HG02571 (cell line): ENCODE results near the gene TRIM41.
"Not testable (repeated sequence)": the region's sequence is repeated elsewhere in the genome, so short reads cannot be mapped to it uniquely, and the experiment has no call there.

ENCODE experiments used
- ATAC-seq: cut with Tn5 transposase; IDR thresholded peaks from one replicate; pipeline ENCODE4 v1.9.1; 2021; ENCODE audit warnings: mild to moderate bottlenecking, moderate library complexity; ENCODE audit not compliant: unreplicated experiment

Gene TRIM41

DNA sequence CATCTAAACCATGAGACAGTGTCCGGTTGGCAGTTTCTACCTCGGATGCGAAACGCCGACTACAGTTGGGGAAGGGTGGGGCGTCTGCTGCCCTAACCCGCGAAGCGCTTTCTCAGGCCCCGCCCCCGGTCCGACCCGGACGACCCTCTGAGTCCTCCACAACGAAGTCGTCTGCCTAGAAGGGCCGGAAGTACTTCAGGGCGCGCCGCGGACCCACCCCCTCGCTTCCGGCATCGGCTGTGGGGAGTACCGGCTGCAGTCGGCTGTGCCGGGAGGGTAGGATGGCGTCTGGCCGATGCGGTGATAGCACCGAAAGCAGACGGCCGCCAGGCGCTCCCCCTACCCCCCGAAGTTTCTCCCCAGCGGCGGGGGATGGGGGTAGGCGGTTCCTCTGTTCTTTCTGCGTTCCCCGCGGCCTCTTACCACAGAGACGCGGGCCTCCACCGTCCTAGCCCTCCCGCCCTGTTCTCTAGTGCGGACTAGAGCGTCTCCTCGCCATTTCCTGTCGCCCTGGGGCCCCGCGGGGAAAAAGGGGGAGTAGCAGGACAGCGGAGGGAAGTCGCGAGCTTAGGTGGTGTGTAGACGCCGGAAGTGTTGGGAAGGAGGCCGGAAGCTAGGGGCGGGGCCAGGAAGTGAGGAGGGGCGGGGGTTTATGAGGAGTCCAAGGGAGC, at the start of gene TRIM41:
TRIM41 (plus strand) TSS at position 224 of the 671 bp plus-strand sequence. CDS start 719 bp downstream, outside the sequence.
- ATAC-seq, result peak; percentile 66

DNA sequence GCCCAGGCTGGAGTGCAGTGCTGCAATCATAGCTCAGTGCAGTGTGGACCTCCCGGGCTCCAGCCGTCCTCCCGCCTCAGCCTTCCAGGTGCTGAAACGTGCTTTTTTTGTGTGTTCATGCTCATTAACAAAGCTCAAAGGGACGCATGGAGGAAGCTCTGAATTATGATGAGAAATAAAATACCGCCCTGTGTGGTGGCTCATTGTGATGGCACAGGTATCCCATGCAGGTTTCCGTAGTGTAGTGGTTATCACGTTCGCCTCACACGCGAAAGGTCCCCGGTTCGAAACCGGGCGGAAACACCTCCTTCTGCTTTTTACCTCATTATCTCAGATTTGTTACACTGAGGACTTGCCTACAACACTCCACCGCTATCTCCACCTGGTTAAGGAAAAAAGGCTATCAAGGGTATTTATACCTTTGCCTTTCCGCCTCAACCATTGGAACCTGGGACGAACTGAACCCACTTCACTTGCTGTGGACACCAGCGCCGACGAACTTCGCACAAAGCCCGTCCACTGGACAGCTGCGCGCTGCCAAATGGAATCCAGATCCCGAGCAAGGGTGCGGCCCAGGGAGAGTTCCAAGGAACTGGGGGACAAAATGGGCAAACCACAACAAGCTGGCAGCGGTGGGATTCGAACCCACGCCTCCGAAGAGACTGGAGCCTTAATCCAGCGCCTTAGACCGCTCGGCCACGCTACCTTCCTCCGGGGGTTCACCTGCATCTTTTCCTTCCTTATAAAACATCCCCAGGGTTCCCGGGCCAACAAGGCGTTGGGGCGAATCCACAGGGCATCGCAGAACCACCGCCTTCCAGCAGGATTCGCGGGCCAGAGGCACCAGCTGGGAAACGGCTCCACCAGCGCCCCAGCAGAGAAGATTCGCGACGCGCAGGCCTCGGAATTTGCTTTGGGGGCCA, 49.4 kb upstream of the TRIM41 start:
- ATAC-seq, result no peak

- no peak for ATAC-seq
These were observed 46.7 kb upstream of the TRIM41 start for GRCh38 chr5:181176254-181176952.

- not testable (repeated sequence) for ATAC-seq
These were observed 45.5 kb upstream of the TRIM41 start for GRCh38 chr5:181177559-181177958.

GRCh38 chr5:181181650-181182565, 41.2 kb upstream of the TRIM41 start:
- ATAC-seq, result no peak

GRCh38 chr5:181182651-181183050, 40.4 kb upstream of the TRIM41 start:
- no peak for ATAC-seq

DNA sequence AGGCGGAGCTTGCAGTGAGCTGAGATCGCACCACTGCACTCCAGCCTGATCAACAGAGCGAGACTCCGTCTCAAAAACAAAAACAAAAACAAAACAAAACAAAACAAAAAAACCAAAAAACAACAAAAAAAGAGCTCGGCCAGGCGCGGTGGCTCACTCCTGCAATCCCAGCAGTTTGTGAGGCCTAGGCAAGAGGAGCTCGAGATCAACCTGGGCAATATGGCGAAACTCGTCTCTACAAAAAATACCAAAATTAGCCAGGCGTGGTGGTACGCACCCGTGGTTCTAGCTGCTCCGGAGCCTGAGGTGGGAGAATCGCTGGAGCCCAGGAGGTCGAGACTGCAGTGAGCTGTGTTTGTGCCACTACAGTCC, 38.2 kb upstream of the TRIM41 start:
- no peak for ATAC-seq

DNA sequence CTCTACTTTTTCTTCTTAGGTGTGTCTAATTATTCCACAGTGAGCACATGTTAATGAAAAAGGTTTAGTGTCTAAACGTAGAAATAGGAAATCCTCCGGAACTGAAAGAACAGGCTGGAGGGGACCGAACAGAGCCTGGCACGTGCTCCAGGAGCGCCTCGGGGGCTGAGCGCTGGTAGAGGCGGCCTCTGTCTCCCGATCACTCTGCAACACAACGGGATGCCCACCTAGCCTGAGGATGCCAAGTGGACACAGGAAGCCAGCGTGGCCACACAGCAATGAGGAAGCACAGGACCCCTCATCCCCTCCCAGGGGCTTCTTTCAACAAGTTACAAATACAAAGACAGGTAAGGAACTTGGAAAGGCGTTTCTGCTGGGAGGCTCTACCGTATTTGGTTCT, 37.5 kb upstream of the TRIM41 start:
- ATAC-seq, result no peak

- ATAC-seq, result no peak
These were observed 37.1 kb upstream of the TRIM41 start for GRCh38 chr5:181186022-181186421.

DNA sequence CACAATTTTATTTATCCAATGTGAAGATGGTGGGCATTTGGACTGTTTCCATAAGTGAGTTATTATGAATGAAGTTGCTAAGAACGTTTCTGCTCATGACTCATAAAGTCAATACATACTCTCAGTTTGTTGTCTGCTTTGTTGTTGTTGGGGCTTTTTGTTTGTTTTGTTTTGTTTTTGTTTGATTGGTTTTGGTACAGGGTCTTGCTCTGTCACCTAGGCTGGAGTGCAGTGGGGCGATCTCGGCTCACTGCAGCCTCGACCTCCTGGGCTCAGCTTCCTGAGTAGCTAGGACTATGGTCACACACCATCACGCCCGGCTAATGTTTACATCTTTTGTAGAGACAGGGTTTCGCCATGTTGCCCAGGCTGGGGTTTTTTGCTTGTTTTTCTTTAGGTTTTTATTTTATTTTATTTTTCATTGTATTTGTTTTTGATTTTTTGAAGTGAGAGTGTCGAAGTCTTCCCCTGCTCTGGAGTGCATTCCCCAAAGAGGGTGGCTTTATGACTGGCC, 36.0 kb upstream of the TRIM41 start:
- no peak for ATAC-seq

DNA sequence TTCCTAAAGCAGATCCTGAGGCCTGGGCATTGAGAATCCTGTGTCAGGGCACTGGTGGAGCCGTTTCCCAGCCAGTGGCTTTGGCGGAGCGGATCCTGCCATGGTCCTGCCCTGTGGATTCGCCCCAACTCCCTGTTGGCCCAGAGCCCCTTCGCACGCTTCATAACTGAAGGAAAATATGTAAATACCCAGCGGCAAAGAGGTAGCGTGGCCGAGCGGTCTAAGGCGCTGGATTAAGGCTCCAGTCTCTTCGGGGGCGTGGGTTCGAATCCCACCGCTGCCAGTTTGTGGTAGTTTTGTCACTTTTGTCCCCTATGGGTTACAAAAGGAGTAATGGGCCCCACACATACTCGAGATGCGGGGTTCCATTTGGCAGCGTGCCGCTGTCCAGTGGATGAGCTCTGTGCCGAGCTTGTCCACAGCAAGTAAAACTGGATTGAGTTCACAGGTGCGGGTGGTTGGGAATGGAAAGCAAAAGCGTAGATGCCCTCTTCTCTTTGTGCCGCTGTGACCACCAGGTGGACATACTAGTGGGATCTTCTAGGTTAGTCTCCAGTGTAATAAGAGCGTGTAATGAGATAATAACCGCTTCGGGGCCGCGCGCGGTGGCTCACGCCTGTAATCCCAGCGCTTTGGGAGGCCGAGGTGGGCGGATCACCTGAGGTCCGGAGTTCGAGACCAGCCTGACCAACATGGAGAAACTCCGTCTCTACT, 35.4 kb upstream of the TRIM41 start:
- ATAC-seq, result no peak

DNA sequence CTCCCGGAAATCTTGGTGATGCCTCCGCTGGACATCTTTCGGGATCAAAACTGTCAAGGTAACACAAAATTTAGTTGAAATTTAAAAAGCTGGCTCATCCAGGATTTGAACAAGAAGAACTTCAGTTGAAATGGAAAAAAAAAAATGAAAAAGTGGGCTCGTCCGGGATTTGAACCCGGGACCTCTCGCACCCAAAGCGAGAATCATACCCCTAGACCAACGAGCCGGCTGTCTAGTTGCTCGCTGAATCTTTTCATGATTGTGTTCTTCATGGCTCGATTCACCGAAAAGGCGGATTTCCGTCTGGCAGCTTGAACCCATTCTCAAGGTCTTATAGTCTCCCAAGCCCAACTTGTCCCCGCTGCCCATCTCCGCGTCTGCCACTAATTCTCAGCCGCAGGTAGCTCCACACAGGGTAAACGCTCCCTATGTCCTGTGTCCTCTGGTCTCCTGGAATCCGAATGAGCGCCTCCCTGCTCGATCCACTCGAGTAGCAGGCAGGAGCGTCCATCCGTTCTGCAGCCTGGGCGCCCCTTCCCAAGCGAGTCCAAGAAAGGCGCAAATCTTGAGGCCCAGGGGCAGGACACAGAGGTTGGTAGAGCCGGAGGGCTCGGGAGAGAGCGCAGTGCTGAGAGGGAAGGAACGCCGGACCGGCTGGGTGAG, 34.2 kb upstream of the TRIM41 start:
- ATAC-seq, result no peak

- no peak for ATAC-seq
These were observed 33.6 kb upstream of the TRIM41 start for GRCh38 chr5:181189363-181189961.

GRCh38 chr5:181189962-181190710, 32.9 kb upstream of the TRIM41 start:
- ATAC-seq, result no peak

DNA sequence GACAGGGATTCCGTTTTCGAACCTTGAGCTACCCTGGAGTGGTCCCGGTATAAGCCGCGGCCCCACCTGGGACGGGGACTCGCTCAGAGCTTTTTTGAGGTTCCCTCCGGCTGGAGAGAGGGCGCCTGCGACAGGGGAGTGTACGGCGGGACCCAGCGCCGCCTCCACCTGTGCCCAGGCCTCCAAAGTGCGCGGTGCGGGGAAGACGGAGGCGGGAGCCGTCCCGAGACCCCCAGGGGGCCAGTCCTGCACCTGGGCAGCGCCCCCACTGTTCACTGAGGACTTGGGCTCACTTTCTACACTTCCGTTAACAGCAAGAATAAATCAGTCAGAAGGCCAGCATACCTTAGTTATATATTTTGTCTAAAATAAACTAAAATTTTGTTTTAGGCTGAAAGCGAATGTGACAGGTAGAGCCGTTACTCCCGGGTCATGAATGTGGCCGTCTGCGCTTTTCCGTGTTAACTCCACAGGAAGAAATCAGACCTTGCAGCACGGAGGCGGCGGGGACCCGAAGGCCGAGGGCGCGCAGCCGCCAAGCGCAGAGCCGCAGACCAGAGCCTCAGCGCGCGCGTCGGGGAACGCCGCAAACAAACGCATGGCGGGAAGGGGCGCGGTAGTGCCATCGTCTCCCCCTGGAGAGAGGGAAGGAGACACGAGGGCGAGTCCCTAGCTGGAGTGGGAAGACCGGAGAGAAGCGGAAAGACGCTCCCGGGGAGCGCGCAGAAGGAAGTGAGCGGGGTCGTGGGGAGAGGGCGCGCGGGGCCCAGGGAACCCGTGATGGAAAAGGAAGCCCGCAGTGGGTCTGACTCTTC, 32.2 kb upstream of the TRIM41 start:
- peak; percentile 6 for ATAC-seq

- ATAC-seq, result peak; percentile 47
These were observed 31.4 kb upstream of the TRIM41 start for GRCh38 chr5:181191526-181192336.
